WTC11 (cell line): ENCODE results near the gene AMIGO1. TPM values are rescaled to one million over a fixed set of nuclear protein-coding genes. Genes with fewer than 3 reads are reported as not detected.

Experiments used
- ATAC-seq: fragments of 200-7000 bp; cut with Tn5 transposase; 2 replicates; pipeline ENCODE4 v1.10.0; 2021; ENCODE audit warnings: mild to moderate bottlenecking, moderate library complexity
- CTCF ChIA-PET: fragments of 300-600 bp; sonication (Branson Sonifier 250); formaldehyde crosslinking; loops from one replicate; lab custom pipeline; 2021; ENCODE audit warnings: antibody characterized with exemption; lab: Charles Lee
- POLR2A ChIA-PET: fragments of 350-600 bp; sonication (Branson Sonifier 250); formaldehyde crosslinking; loops from one replicate; lab custom pipeline; 2021; ENCODE audit warnings: antibody characterized with exemption; lab: Charles Lee
- DNase-seq: peaks from one replicate; pipeline ENCODE4 v3.0.0; 2021; ENCODE audit warnings: low spot score
- H3K27ac Mint-ChIP-seq: 2 replicates; pipeline ENCODE4 v1.8.0; 2021; ENCODE audit warnings: mixed read lengths
- H3K27me3 Mint-ChIP-seq: 2 replicates; pipeline ENCODE4 v1.8.0; 2021; ENCODE audit warnings: low read depth, mild to moderate bottlenecking, moderate library complexity, mixed read lengths
- H3K36me3 Mint-ChIP-seq: 2 replicates; pipeline ENCODE4 v1.8.0; 2021; ENCODE audit warnings: mixed read lengths
- H3K4me1 Mint-ChIP-seq: 2 replicates; pipeline ENCODE4 v1.8.0; 2022; ENCODE audit warnings: mixed read lengths
- H3K4me3 Mint-ChIP-seq: 2 replicates; pipeline ENCODE4 v1.8.0; 2021; ENCODE audit warnings: mild to moderate bottlenecking, moderate library complexity, mixed read lengths
- H3K9me3 Mint-ChIP-seq: 2 replicates; pipeline ENCODE4 v1.8.0; 2021; ENCODE audit warnings: mixed read lengths
- ATF2 ChIP-seq: sonication (generic); formaldehyde crosslinking; IDR thresholded peaks from 2 replicates; pipeline ENCODE4 v1.8.1; 2022; ENCODE audit warnings: low read depth, missing genetic modification reagents, borderline replicate concordance
- ATF6 ChIP-seq: sonication (generic); formaldehyde crosslinking; IDR thresholded peaks from 2 replicates; pipeline ENCODE4 v1.8.1; 2023; ENCODE audit warnings: mild to moderate bottlenecking, missing genetic modification reagents
- CBFB ChIP-seq: sonication (generic); formaldehyde crosslinking; IDR thresholded peaks from 2 replicates; pipeline ENCODE4 v1.8.1; 2022; ENCODE audit warnings: mild to moderate bottlenecking, low read depth, missing genetic modification reagents
- CREB1 ChIP-seq: sonication (generic); formaldehyde crosslinking; IDR thresholded peaks from 2 replicates; pipeline ENCODE4 v1.8.0; 2023; ENCODE audit warnings: mild to moderate bottlenecking, missing genetic modification reagents
- E2F1 ChIP-seq: sonication (generic); formaldehyde crosslinking; IDR thresholded peaks from 2 replicates; pipeline ENCODE4 v1.8.0; 2022; ENCODE audit warnings: mild to moderate bottlenecking, missing genetic modification reagents
- E2F4 ChIP-seq: sonication (generic); formaldehyde crosslinking; IDR thresholded peaks from 2 replicates; pipeline ENCODE4 v1.8.1; 2022; ENCODE audit warnings: low read depth, mild to moderate bottlenecking, moderate library complexity, missing genetic modification reagents, borderline replicate concordance
- EMX1 ChIP-seq: fragments of 250-450 bp; sonication (Bioruptor Pico); IDR thresholded peaks from 2 replicates; pipeline ENCODE4 v1.8.0; 2021; ENCODE audit warnings: mild to moderate bottlenecking
- ESRRA ChIP-seq: sonication (generic); formaldehyde crosslinking; IDR thresholded peaks from 2 replicates; pipeline ENCODE4 v1.8.1; 2022; ENCODE audit warnings: mild to moderate bottlenecking, missing genetic modification reagents, borderline replicate concordance
- GABPB1 ChIP-seq: sonication (generic); formaldehyde crosslinking; IDR thresholded peaks from 2 replicates; pipeline ENCODE4 v1.8.1; 2023; ENCODE audit warnings: mild to moderate bottlenecking, missing genetic modification reagents
- GRHL2 ChIP-seq: fragments of 250-450 bp; sonication (Bioruptor Pico); IDR thresholded peaks from 2 replicates; pipeline ENCODE4 v1.8.0; 2022; ENCODE audit warnings: mild to moderate bottlenecking, moderate library complexity; ENCODE audit not compliant: insufficient replicate concordance, severe bottlenecking
- MYBL2 ChIP-seq: sonication (generic); formaldehyde crosslinking; IDR thresholded peaks from 2 replicates; pipeline ENCODE4 v1.8.1; 2023; ENCODE audit warnings: mild to moderate bottlenecking, moderate library complexity, missing genetic modification reagents
- NR3C1 ChIP-seq: sonication (generic); formaldehyde crosslinking; conservative IDR thresholded peaks from 2 replicates; pipeline ENCODE4 v1.8.1; 2023; ENCODE audit warnings: low read depth, mild to moderate bottlenecking, missing genetic modification reagents
- TP53 ChIP-seq: sonication (generic); formaldehyde crosslinking; IDR thresholded peaks from 2 replicates; pipeline ENCODE4 v1.8.1; 2023; ENCODE audit warnings: mild to moderate bottlenecking, missing genetic modification reagents
- USF1 ChIP-seq: sonication (generic); formaldehyde crosslinking; IDR thresholded peaks from 2 replicates; pipeline ENCODE4 v1.8.0; 2022; ENCODE audit warnings: mild to moderate bottlenecking, missing genetic modification reagents
- ZMAT4 ChIP-seq: fragments of 250-450 bp; sonication (Bioruptor Pico); IDR thresholded peaks from 2 replicates; pipeline ENCODE4 v1.9.0; 2021; ENCODE audit warnings: mild to moderate bottlenecking
- ZNF263 ChIP-seq: sonication (generic); formaldehyde crosslinking; IDR thresholded peaks from 2 replicates; pipeline ENCODE4 v1.8.1; 2022; ENCODE audit warnings: low read depth, mild to moderate bottlenecking, moderate library complexity, missing genetic modification reagents
- ZNF416 ChIP-seq: fragments of 250-450 bp; sonication (Bioruptor Pico); IDR thresholded peaks from 2 replicates; pipeline ENCODE4 v1.9.0; 2021; ENCODE audit warnings: mild to moderate bottlenecking, inconsistent platforms
- ZNF671 ChIP-seq: fragments of 250-450 bp; sonication (Bioruptor Pico); IDR thresholded peaks from 2 replicates; pipeline ENCODE4 v1.8.0; 2021; ENCODE audit warnings: mild to moderate bottlenecking
- total RNA-seq: library from RNA; stranded (reverse); gene quantifications from 3 replicates; pipeline ENCODE4 v1.2.3, GENCODE V29; 2021

Gene AMIGO1
- total RNA-seq, 1 experiment from 2014 or later = 2.4 TPM

- H3K27ac Mint-ChIP-seq = no peak overlapping the region
Measured at GRCh38 chr1:109491372-109491771, 18.2 kb downstream of the AMIGO1 start.

GRCh38 chr1:109490934-109491302 is 18.6 kb downstream of the AMIGO1 start:
- ChIA-PET CTCF (interaction anchor here (0.7 to 13.8 kb wide), 37 partner anchors 7 to 494 kb away, joined by 3 to 740 read pairs (median 5); partner anchors contain the start of genes AHCYL1, AMIGO1, ATXN7L2 and EPS8L3), POLR2A (interaction anchor here (0.8 to 1.0 kb wide), 2 partner anchors 39 to 41 kb away, joined by 4 to 6 read pairs; no protein-coding TSS in a partner anchor)
- TF ChIP-seq ESRRA (CRISPR knock-in tag) (no peak), ATF2 (CRISPR knock-in tag) (no peak), CREB1 (CRISPR knock-in tag) (no peak), E2F4 (CRISPR knock-in tag) (no peak), NR3C1 (CRISPR knock-in tag) (no peak), ZNF416 (CRISPR knock-in tag) (no peak), ATF6 (CRISPR knock-in tag) (no peak), CBFB (CRISPR knock-in tag) (no peak), GABPB1 (CRISPR knock-in tag) (no peak), ZNF263 (CRISPR knock-in tag) (no peak), EMX1 (CRISPR knock-in tag) (no peak), E2F1 (CRISPR knock-in tag) (no peak), ZNF671 (CRISPR knock-in tag) (no peak)
- H3K27ac Mint-ChIP-seq = no peak overlapping the region
- DNase-seq (no peak), ATAC-seq (no peak)
- H3K27me3 Mint-ChIP-seq = no peaks in the 10 kb centered on the region
- H3K4me1 Mint-ChIP-seq = peaks cover 15% of the 10 kb centered on the region; the same call in 1 of the 2 replicates
- peaks cover 3% of the 10 kb centered on the region; the same call in 1 of the 2 replicates for H3K36me3 Mint-ChIP-seq
- H3K4me3 Mint-ChIP-seq = no peak overlapping the region
- no peaks in the 10 kb centered on the region for H3K9me3 Mint-ChIP-seq

More at GRCh38 chr1:109491372-109491771, 18.2 kb downstream of the AMIGO1 start:
- ChIA-PET POLR2A (interaction anchor here (0.8 to 1.3 kb wide), 2 partner anchors 18 to 39 kb away, joined by 4 read pairs; partner anchors contain the start of gene AMIGO1), CTCF (interaction anchor here (0.8 to 13.8 kb wide), 27 partner anchors 7 to 493 kb away, joined by 3 to 740 read pairs (median 5); partner anchors contain the start of genes AHCYL1, AMIGO1, ATXN7L2 and GNAI3)
- Mint-ChIP-seq H3K4me3 (no peak overlapping the region), H3K36me3 (peaks cover 3% of the 10 kb centered on the region; the same call in 1 of the 2 replicates), H3K4me1 (peaks cover 14% of the 10 kb centered on the region; the same call in 1 of the 2 replicates), H3K9me3 (no peaks in the 10 kb centered on the region), H3K27me3 (no peaks in the 10 kb centered on the region)
- no peak for ATAC-seq
- DNase-seq = no peak
- no peak for TF ChIP-seq TP53 (CRISPR knock-in tag)
- TF ChIP-seq ZNF263 (CRISPR knock-in tag) = no peak
- no peak for TF ChIP-seq MYBL2 (CRISPR knock-in tag)
- no peak for TF ChIP-seq GRHL2 (CRISPR knock-in tag)
- no peak for TF ChIP-seq ZMAT4 (CRISPR knock-in tag)
- TF ChIP-seq USF1 = no peak
